AG04449 (cell line): Measurements from ENCODE around the gene CHMP2A.
"Not testable (repeated sequence)": the region's sequence is repeated elsewhere in the genome, so short reads cannot be mapped to it uniquely, and the experiment has no call there.

ENCODE experiments used
- CTCF ChIA-PET: fragments of 350-600 bp; formaldehyde crosslinking; extraction: SDS; loops from one replicate; lab custom pipeline; 2021; ENCODE audit warnings: antibody characterized with exemption; lab: Yijun Ruan, JAX
- POLR2A ChIA-PET: fragments of 400-600, 350-600 bp; formaldehyde crosslinking; extraction: SDS; loops from one replicate; lab custom pipeline; 2020; ENCODE audit warnings: antibody characterized with exemption, inconsistent platforms; lab: Yijun Ruan, JAX
- DNase-seq: peaks from one replicate; pipeline ENCODE4 v3.0.0-alpha.2; 2010; ENCODE audit warnings: low read depth, low spot score
- H3K4me3 ChIP-seq: 2 replicates; pipeline ENCODE4 v1.5.1; 2011; ENCODE audit warnings: low read depth, mild to moderate bottlenecking, control low read depth, low read length
- TF ChIP-seq, protein P1 (sequence below): IDR thresholded peaks from one replicate; pipeline ENCODE4 v1.5.1; 2011; ENCODE audit warnings: mild to moderate bottlenecking, moderate library complexity, low read length, control low read depth, inconsistent platforms; ENCODE audit not compliant: insufficient read depth; ENCODE audit errors: missing control alignments

CHMP2A gene

GRCh38 chr19:58513694-58514563, 41.0 kb downstream of the CHMP2A start:
- ChIA-PET POLR2A (interaction anchor here (0.6 to 1.1 kb wide), 3 partner anchors 15 to 61 kb away, joined by 3 read pairs; partner anchors contain the start of gene TRIM28), CTCF (interaction anchor here (0.6 to 9.3 kb wide), 16 partner anchors 7 to 67 kb away, joined by 3 to 109 read pairs (median 4); partner anchors contain the start of genes TRIM28 and ZBTB45)
- TF ChIP-seq, protein P1, sequence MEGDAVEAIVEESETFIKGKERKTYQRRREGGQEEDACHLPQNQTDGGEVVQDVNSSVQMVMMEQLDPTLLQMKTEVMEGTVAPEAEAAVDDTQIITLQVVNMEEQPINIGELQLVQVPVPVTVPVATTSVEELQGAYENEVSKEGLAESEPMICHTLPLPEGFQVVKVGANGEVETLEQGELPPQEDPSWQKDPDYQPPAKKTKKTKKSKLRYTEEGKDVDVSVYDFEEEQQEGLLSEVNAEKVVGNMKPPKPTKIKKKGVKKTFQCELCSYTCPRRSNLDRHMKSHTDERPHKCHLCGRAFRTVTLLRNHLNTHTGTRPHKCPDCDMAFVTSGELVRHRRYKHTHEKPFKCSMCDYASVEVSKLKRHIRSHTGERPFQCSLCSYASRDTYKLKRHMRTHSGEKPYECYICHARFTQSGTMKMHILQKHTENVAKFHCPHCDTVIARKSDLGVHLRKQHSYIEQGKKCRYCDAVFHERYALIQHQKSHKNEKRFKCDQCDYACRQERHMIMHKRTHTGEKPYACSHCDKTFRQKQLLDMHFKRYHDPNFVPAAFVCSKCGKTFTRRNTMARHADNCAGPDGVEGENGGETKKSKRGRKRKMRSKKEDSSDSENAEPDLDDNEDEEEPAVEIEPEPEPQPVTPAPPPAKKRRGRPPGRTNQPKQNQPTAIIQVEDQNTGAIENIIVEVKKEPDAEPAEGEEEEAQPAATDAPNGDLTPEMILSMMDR, result peak; percentile 80
- no peak for DNase-seq
- peak overlapping the region; percentile 50 for H3K4me3 ChIP-seq

- no peak for DNase-seq
- TF ChIP-seq, protein P1, result no peak
- POLR2A ChIA-PET, result interaction anchor here (0.6 to 1.1 kb wide), 3 partner anchors 9 to 30 kb away, joined by 3 to 7 read pairs (median 3); partner anchors contain the start of gene TRIM28
- CTCF ChIA-PET, result interaction anchor here (0.5 to 9.3 kb wide), 10 partner anchors 7 to 67 kb away, joined by 3 to 109 read pairs (median 6); partner anchors contain the start of genes TRIM28 and ZBTB45
- H3K4me3 ChIP-seq, result no peak overlapping the region
These were observed 41.7 kb downstream of the CHMP2A start for GRCh38 chr19:58513213-58513693.

- ChIA-PET CTCF (interaction anchor here (1.1 to 5.7 kb wide), 5 partner anchors 9 to 69 kb away, joined by 3 to 35 read pairs (median 5); partner anchors contain the start of gene ZBTB45), POLR2A (no interaction called here)
- DNase-seq, result no peak
- no peak within 1 kb of the TSS for H3K4me3 ChIP-seq
- TF ChIP-seq, protein P1, result no peak
These were observed 43.3 kb downstream of the CHMP2A start, which contains the start of gene SLC27A5 for GRCh38 chr19:58511353-58512208. Gene SLC27A5 (minus strand): TSS chr19:58511992. CDS start chr19:58511955, 37 bp downstream.

- TF ChIP-seq, protein P1, result no peak
- H3K4me3 ChIP-seq, result no peak overlapping the region
- DNase-seq, result no peak
- POLR2A ChIA-PET, result no interaction called here
- CTCF ChIA-PET, result interaction anchor here (1.3 to 5.7 kb wide), 2 partner anchors 9 to 10 kb away, joined by 5 to 35 read pairs; partner anchors contain the start of gene ZBTB45
These were observed 44.6 kb downstream of the CHMP2A start for GRCh38 chr19:58510084-58510862.

DNA sequence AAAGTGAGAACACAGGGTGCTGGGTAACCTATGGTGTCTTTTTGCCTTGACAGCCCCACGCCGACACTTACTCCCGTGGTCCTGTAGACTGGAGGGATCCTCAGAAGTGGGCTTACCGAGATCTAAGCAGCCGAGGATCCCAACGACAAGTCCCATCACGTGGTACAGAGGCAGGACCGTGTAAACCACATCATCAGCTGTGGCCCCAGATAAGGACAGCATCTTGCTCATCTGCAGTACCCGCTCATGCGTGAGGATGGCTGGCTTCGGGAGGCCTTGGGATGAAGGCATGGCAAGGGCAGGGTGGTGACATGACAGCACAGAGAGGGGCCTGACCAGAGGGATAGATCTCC, 45.2 kb downstream of the CHMP2A start:
- CTCF ChIA-PET, result interaction anchor here (5.7 kb wide), 1 partner anchor 11 kb away, joined by 35 read pairs; the partner anchor contains the start of gene ZBTB45
- no peak overlapping the region for H3K4me3 ChIP-seq
- TF ChIP-seq, protein P1, result no peak
- no peak for DNase-seq
- POLR2A ChIA-PET, result no interaction called here

- DNase-seq, H3K4me3 ChIP-seq, POLR2A ChIA-PET: not testable (repeated sequence)
- CTCF ChIA-PET, result interaction anchor here (5.7 kb wide), 1 partner anchor 13 kb away, joined by 35 read pairs; the partner anchor contains the start of gene ZBTB45
These were observed 47.2 kb downstream of the CHMP2A start for GRCh38 chr19:58507602-58508223.
